Panc1 (cell line): ENCODE results near the gene CRB2. TPM values are rescaled to one million over a fixed set of nuclear protein-coding genes. Genes with fewer than 3 reads are reported as not detected.

Experiments
- ATAC-seq: fragments of 200-7000 bp; cut with Tn5 transposase; 2 replicates; pipeline ENCODE4 v1.9.1; 2020; ENCODE audit warnings: mild to moderate bottlenecking, moderate library complexity
- BruUV-seq: library from RNA; stranded (reverse); fragments of 400-500 nt; replicated peaks from 2 replicates; lab custom pipeline; 2021; lab: Mats Ljungman, UMichigan
- CTCF ChIA-PET: fragments of 300-600 bp; sonication (Branson Sonifier 250); formaldehyde crosslinking; loops from one replicate; lab custom pipeline; 2022; ENCODE audit warnings: antibody characterized with exemption; lab: Charles Lee
- POLR2A ChIA-PET: fragments of 300-600 bp; sonication (Branson Sonifier 250); formaldehyde crosslinking; loops from one replicate; lab custom pipeline; 2022; ENCODE audit warnings: antibody characterized with exemption; lab: Charles Lee
- DNase-seq: peaks from one replicate; pipeline ENCODE4 v3.0.0-alpha.2; 2010; ENCODE audit warnings: low read depth, low spot score
- H3K27ac ChIP-seq: 2 replicates; pipeline ENCODE4 v1.5.1; 2011; ENCODE audit warnings: mild to moderate bottlenecking, low read length, inconsistent platforms
- H3K27me3 ChIP-seq: fragments of 200-500 bp; sonication (Bioruptor generic); 2 replicates; pipeline ENCODE4 v1.6.0; 2014; ENCODE audit warnings: low read length, inconsistent platforms; ENCODE audit not compliant: control insufficient read depth, insufficient read depth
- H3K36me3 ChIP-seq: fragments of 200-500 bp; sonication (Bioruptor generic); 2 replicates; pipeline ENCODE4 v1.5.1; 2014; ENCODE audit warnings: inconsistent platforms, mild to moderate bottlenecking, low read length, moderate library complexity; ENCODE audit not compliant: control insufficient read depth, insufficient read depth
- H3K4me1 ChIP-seq: 2 replicates; pipeline ENCODE4 v1.5.1; 2011; ENCODE audit warnings: inconsistent platforms, mild to moderate bottlenecking, low read length, moderate library complexity; ENCODE audit not compliant: control insufficient read depth, insufficient read depth
- H3K4me3 ChIP-seq, 2 experiments: 2 replicates each; pipeline ENCODE4 v1.5.1; 2011 to 2012; ENCODE audit warnings: low read depth in 2 of 2, low read length in 2 of 2, mild to moderate bottlenecking in 2 of 2, inconsistent platforms in 1 of 2, moderate library complexity in 1 of 2
- H3K9me3 ChIP-seq: fragments of 200-500 bp; sonication (Bioruptor generic); 2 replicates; pipeline ENCODE4 v1.5.1; 2014; ENCODE audit warnings: low read depth, mild to moderate bottlenecking, inconsistent platforms, low read length, moderate library complexity; ENCODE audit not compliant: control insufficient read depth, insufficient read depth
- POLR2AphosphoS5 ChIP-seq: IDR thresholded peaks from 2 replicates; pipeline ENCODE4 v1.6.1; 2012; ENCODE audit warnings: mild to moderate bottlenecking, low read depth, low read length, moderate library complexity
- SIN3A ChIP-seq: IDR thresholded peaks from 2 replicates; pipeline ENCODE4 v1.6.1; 2012; ENCODE audit warnings: low read depth, mild to moderate bottlenecking, low read length, moderate library complexity, borderline replicate concordance; ENCODE audit not compliant: insufficient read depth
- TCF7L2 ChIP-seq: IDR thresholded peaks from 2 replicates; pipeline ENCODE4 v1.6.1; 2011; ENCODE audit warnings: mild to moderate bottlenecking, low read depth, low read length, inconsistent platforms
- in situ Hi-C: cut with HindIII; loops from 2 replicates; pipeline ENCODE4 v1.10.0; 2016; ENCODE audit warnings: low sequenced_read_pairs, low pct_unique_long_range_greater_than_20kb
- intact Hi-C: fragments of 100-400 bp; cut with micrococcal nuclease; formaldehyde crosslinking; loops from one replicate; pipeline ENCODE4 v1.10.0; 2022; ENCODE audit not compliant: unreplicated experiment
- total RNA-seq: library from RNA; stranded (reverse); gene quantifications from one replicate; pipeline ENCODE4 v1.2.1, GENCODE V29; 2021; ENCODE audit not compliant: unreplicated experiment
- TF ChIP-seq, protein P1 (sequence below): fragments of 450-650 bp; IDR thresholded peaks from 2 replicates; pipeline ENCODE4 v1.5.1; 2017; ENCODE audit warnings: mild to moderate bottlenecking
- TF ChIP-seq, protein P2 (sequence below), 2 experiments: IDR thresholded peaks; 2 replicates each; pipeline ENCODE4 v1.6.1; 2011 to 2012; ENCODE audit warnings: low read depth in 2 of 2, control low read depth in 1 of 2, low read length in 1 of 2, mild to moderate bottlenecking in 1 of 2, moderate library complexity in 1 of 2; ENCODE audit not compliant: insufficient read depth in 1 of 2

The CRB2 gene
- total RNA-seq, 1 experiment from 2014 or later = 0.05 TPM

DNA sequence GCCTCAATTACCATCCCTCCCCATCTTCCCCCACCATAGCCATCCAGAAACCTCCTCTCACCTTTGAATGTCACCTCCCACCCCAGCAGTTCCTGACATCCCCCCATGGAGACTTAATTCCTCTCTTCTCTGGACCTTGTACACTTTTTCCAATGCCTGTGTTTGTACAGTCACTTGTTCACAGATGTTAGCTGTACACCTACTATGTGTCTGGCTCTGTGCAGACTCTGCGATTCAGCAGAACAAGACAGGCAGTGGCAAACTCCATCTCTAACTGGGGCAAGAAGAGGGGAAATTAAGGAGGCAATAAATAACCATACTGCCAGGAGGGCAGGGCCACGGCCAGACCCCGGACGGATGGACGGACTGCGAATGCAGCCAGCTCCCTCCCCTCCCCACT lies 29.8 kb upstream of the CRB2 start:
- ChIA-PET POLR2A (no interaction called here), CTCF (no interaction called here)
- H3K27ac ChIP-seq = no peak overlapping the region
- BruUV-seq = no TSS peak
- no peaks in the 10 kb centered on the region for H3K27me3 ChIP-seq
- H3K36me3 ChIP-seq = no peaks in the 10 kb centered on the region
- H3K9me3 ChIP-seq = no peaks in the 10 kb centered on the region
- ATAC-seq (no peak), DNase-seq (no peak)
- H3K4me3 ChIP-seq = no peak overlapping the region
- in situ Hi-C loops = no loop called here
- intact Hi-C loops = no loop called here
- H3K4me1 ChIP-seq = no peaks in the 10 kb centered on the region
- no peak for TF ChIP-seq TCF7L2
- TF ChIP-seq, protein P1, sequence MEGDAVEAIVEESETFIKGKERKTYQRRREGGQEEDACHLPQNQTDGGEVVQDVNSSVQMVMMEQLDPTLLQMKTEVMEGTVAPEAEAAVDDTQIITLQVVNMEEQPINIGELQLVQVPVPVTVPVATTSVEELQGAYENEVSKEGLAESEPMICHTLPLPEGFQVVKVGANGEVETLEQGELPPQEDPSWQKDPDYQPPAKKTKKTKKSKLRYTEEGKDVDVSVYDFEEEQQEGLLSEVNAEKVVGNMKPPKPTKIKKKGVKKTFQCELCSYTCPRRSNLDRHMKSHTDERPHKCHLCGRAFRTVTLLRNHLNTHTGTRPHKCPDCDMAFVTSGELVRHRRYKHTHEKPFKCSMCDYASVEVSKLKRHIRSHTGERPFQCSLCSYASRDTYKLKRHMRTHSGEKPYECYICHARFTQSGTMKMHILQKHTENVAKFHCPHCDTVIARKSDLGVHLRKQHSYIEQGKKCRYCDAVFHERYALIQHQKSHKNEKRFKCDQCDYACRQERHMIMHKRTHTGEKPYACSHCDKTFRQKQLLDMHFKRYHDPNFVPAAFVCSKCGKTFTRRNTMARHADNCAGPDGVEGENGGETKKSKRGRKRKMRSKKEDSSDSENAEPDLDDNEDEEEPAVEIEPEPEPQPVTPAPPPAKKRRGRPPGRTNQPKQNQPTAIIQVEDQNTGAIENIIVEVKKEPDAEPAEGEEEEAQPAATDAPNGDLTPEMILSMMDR = no peak

DNA sequence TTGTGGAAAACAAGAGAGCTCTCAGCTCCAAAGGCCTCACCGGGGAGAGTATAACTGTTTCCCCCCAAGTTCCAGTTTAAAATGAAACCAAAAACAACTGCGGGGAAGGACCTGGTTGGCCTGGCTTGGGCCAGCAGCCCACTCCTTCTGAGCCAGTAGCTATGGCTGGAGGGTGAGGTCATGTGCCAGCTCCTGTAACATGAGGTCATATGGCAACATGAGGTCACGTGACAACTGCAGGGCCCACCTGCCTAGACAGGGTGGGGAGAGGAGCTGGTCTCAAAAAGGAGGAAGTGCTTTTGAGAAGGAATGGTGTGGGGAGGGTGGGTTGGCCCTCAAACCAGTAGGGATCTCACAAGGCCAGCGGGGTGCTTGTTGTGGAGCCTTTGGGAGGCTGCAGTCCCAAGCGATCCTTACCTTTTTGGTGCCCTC lies 29.3 kb upstream of the CRB2 start:
- intact Hi-C loops (no loop called here), in situ Hi-C loops (no loop called here)
- ChIA-PET CTCF (no interaction called here), POLR2A (no interaction called here)
- no peak overlapping the region for H3K4me3 ChIP-seq
- TF ChIP-seq SIN3A = no peak
- TF ChIP-seq, protein P2, sequence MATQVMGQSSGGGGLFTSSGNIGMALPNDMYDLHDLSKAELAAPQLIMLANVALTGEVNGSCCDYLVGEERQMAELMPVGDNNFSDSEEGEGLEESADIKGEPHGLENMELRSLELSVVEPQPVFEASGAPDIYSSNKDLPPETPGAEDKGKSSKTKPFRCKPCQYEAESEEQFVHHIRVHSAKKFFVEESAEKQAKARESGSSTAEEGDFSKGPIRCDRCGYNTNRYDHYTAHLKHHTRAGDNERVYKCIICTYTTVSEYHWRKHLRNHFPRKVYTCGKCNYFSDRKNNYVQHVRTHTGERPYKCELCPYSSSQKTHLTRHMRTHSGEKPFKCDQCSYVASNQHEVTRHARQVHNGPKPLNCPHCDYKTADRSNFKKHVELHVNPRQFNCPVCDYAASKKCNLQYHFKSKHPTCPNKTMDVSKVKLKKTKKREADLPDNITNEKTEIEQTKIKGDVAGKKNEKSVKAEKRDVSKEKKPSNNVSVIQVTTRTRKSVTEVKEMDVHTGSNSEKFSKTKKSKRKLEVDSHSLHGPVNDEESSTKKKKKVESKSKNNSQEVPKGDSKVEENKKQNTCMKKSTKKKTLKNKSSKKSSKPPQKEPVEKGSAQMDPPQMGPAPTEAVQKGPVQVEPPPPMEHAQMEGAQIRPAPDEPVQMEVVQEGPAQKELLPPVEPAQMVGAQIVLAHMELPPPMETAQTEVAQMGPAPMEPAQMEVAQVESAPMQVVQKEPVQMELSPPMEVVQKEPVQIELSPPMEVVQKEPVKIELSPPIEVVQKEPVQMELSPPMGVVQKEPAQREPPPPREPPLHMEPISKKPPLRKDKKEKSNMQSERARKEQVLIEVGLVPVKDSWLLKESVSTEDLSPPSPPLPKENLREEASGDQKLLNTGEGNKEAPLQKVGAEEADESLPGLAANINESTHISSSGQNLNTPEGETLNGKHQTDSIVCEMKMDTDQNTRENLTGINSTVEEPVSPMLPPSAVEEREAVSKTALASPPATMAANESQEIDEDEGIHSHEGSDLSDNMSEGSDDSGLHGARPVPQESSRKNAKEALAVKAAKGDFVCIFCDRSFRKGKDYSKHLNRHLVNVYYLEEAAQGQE (IDR thresholded peaks at IDR 0.05; ENCODE audit: insufficient read depth in 1 of 2, low read depth in 2 of 2, low read length in 1 of 2) = no peak
- no peak for TF ChIP-seq TCF7L2
- TF ChIP-seq, protein P1 = no peak
- TF ChIP-seq POLR2AphosphoS5 = no peak
- no peaks in the 10 kb centered on the region for H3K36me3 ChIP-seq
- no peaks in the 10 kb centered on the region for H3K4me1 ChIP-seq
- no peak for DNase-seq
- no peaks in the 10 kb centered on the region for H3K27me3 ChIP-seq
- BruUV-seq = no TSS peak
- H3K9me3 ChIP-seq = no peaks in the 10 kb centered on the region
- ATAC-seq = no peak
- H3K27ac ChIP-seq = no peak overlapping the region
